HK-2 (cell line): ENCODE data around the gene CORT.
"Not testable (repeated sequence)": the region's sequence is repeated elsewhere in the genome, so short reads cannot be mapped to it uniquely, and the experiment has no call there.

Source experiments
- DNase-seq: peaks from one replicate; pipeline ENCODE4 v3.0.0-alpha.2; 2018; ENCODE audit not compliant: unreplicated experiment

CORT gene

DNA sequence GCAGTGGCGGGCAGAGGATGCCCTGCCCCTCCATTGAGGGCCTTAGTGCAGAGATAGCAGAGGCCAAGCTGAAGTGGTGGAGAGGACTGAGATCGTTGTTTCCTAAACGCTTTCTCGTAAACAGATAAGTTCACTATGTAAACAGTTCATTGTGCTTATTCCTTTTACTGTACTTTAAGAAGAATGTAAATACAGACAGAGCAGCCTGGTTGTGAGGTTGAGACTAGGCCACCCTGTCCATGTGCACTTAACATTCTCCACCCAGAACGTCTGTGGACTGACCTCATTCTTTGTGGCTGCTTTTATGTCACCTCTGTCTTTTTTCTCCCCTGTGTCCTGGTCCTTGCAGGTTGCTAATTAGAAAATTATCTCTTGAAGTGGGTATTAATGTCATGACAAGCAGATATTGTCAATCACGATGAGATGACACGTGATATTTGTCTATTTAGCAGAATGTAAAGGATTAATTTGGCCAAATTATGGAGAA lies 11.1 kb upstream of the CORT start:
- no peak for DNase-seq

DNA sequence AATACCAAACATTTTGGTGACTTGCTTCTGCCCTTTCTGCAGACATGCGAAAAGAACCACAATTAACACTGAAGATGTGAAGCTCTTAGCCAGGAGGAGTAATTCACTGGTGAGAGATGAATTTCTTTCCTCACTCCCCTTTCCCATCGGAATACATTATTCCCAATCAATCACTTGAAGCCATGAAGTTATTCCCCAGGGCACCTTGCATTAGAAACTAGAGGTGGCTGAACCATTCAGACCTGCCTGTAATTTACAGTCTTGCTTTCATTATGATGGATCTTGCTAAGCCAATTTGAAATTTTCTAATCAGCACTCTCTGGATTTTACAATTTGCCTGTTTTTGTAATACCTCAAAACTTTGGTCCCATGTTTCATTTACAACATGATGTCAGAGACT lies 9.5 kb upstream of the CORT start:
- DNase-seq, result no peak

DNA sequence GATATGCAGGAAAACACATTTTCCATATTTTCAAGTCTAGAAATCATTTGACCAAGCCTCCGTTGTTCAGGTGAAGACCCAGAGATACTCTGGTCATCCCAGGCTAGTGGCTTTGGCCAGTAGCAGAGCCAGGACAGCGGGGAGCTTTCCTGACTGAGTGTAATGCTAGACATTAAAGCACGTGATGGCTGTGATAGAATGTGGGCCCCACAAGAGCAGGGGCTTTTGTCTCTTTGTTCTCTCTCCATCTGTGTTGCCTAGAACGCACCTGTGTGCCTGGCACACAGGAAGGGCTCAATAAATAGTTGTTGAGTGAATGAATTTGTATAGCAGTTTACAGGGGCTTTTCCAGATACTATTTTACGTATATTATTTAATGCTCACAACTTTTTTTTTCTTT lies 9.0 kb upstream of the CORT start:
- no peak for DNase-seq

DNA sequence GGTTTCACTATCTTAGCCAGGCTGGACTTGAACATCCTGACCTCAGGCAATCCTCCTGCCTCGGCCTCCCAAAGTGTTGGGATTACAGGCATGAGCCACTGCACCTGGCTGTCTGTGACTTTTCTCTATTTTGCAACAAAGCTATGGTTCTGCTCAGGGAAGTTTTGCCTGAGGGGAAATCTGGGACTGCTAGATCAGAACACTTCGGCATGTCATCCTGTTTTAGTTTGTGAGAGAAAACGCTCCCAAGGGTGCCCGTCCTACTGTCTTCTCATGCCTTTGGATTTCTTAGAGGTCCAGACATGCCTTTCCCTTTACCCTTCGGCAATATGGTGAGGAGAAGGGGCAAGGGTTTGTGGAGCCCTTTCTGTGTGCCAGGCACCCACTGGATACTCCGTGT lies 5.6 kb upstream of the CORT start:
- no peak for DNase-seq

DNA sequence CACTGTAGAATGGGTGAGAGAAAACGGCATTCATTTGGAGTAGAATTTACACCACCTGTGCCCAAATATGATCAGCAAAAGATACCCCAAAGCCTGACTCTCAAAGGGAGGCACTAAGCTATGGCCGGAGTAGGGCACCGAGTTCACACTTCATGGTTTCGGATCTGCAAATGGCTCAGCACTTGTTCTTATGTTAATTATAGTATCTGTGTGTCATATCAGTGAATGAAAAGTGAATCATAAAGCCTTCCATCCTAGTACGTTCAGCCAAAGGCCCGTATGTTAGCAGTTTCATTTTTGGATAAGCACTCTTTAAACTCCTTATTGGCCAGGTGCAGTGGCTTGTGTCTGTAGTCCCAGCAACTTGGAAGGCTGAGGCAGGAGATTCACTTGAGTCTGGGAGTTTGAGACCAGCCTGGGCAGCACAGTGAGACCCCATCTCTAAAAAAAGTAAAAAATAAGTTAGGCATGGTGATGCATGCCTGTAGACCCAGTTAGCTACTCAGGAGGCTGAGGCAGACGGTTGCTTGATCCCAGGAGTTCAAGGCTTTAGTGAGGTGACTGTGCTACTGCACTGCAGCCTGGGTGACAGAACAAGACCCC lies 4.9 kb upstream of the CORT start:
- DNase-seq, result no peak

DNA sequence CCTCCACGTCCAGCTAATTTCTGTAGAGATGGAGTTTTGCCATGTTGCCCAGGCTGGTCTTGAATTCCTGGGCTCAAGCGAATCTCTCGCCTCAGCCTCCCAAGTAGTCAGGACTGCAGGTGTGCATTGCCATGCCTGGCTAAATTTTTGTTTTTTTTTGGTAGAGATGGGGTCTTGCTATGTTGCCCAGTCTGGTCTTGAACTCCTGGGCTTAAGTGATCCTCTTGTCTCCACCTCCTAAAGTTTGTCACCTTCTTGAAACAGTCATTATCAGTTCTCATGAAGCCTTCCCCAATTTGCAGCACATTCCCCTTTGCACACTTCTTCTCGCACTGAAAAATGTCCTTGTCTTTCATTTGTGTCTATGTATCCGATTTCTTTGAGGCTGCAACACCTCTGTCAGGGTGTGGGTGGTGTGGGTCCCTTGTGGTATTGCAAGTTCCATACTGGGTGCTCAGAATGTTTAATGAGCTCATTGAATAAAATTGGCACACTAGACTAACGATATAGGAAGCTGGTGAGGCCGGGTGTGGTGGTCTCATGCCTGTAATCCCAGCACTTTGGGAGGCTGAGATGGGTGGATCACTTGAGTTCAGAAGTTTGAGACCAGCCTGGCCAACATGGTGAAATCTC lies 2.9 kb upstream of the CORT start:
- DNase-seq, result no peak

DNA sequence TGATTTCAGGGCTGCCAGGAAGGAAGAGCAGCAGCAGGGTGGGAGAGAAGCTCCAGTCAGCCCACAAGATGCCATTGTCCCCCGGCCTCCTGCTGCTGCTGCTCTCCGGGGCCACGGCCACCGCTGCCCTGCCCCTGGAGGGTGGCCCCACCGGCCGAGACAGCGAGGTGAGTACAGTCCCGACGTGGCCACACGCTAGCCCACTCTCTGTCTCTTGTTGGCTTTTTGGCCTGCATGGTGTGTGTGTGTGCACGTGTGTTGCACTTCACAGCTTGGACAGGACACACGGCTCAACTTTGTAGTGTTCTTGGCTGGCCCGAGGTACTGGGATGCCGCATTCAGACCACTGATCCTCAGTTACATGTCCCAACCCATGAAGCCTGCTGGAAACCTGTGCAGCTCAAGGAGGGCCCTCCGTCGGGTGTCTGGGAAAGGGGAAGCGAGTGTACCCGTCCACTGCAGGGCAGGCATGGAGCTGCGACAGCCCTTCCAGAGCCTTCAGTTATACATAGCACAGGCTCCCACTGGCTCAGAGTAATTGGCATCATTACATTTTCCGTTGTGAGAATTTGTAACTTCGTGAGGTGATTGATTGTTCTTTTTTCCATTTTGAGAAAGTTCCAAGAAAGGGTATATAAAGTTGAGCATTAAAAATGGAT lies 454 bp downstream of the CORT start:
- DNase-seq, result no peak

DNA sequence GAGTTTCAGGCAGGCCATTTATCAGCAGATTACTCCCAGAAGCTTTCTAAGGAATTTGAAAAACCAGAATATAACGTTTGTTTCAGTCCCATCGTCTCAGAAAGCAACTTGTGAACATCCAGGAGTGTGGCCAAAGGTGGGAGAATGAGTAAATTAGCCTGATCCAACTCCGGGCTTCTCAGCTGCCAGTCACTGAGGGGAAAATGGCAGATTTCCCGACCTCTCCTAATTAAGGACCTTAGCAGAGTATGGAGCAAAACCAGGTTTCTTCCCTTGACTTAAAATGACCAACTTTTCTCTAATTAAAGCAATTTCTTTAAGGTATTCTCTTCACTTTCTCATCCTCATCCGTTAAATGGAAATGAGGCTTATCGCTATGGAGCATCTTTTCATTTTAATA lies 1.0 kb downstream of the CORT start:
- no peak for DNase-seq

DNA sequence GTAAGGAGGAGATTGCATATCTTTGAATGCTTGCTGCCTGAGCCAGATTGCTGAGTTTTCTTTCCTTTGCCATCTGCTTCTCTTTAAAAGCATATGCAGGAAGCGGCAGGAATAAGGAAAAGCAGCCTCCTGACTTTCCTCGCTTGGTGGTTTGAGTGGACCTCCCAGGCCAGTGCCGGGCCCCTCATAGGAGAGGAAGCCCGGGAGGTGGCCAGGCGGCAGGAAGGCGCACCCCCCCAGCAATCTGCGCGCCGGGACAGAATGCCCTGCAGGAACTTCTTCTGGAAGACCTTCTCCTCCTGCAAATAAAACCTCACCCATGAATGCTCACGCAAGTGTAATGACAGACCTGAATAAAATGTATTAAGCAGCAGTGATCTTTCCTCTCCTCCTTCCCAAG lies 1.5 kb downstream of the CORT start:
- no peak for DNase-seq

DNA sequence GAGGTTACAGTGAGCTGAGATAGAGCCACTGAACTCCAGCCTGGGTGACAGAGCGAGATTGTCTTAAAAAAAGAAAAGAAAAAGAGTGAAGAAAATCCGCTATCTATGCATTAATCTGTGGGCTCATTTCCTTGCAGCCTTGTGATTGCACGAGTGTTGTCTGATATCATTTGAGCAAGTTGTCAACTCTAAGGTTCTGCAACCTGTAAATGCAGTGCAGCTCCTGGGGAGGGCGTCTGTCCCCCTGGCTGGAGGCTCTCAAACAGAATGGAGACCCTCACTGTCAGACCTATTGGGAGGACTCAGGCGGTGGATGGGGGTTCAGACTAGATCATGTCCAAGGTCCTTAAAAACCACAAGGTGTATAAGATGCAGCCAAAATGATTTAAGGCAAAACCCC lies 6.2 kb downstream of the CORT start:
- no peak for DNase-seq

DNA sequence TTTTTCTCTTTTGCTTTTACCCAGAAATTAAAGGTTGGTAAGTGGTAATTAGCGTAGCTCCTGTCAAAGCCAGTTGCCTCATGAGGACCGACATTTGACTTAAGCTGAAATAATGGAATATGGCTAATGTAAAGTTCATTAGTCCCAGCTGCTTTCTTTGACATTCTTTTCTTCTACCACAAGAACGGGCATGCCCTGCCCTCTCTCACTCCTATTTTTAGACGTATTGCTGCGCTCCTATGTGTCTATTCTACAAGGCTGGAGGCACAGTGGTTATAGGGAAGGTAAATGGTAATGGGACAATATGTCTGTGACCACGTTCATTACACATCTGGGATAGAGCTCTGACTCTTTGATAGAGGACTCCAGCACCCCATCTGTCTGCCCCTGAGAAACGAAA lies 6.8 kb downstream of the CORT start:
- DNase-seq, result no peak

DNA sequence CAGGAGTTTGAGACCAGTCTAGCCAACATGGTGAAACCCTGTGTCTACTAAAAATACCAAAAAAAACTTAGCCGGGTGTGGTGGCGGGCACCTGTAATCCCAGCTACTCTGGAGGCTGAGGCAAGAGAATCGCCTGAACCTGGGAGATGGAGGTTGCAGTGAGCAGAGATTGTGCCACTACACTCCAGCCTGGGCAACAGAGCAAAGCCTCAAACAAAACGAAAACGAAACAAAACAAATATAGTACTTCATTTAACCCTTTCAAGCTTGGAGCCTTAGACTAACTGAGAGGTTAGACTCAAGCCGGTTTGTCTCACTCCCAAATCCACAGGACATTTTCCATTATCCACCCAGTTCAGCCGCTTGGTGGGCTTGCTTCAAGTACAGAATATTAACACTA lies 7.6 kb downstream of the CORT start:
- not testable (repeated sequence) for DNase-seq

DNA sequence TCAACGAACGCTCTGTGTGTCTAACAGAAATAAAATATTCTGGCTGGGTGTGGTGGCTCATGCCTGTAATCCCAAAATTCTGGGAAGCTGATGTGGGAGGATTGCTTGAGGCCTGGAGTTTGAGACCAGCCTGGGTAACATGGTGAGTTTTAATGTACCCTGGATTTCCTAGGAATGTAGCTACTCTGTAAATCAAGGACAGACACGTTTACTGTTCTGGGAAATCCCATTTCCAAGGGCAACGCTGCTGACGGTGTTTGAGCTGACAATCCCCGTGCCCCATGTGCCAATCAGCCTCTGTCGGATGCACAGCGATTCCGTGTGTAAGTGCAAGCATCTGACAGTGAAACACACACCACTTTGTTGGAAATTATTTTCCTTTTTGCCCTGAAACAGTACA lies 8.0 kb downstream of the CORT start:
- DNase-seq, result no peak

DNA sequence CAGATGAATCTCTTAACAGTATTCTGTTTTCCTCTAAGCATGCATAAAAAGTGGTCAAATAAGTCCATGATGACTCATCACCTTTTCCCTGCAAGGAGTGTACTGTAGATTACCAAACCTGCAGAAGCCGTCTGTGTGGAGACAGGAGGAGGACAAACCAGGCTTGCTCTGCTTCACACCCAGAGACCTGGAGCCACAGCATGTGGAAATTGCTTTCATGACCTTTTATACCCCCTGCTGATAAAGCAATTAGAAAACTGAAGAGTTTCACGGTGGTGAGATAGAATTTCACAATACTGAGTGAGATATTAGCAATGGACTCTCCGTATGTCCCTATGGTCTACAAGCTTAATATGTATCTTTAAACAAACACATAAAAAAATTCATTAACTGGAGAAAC lies 9.4 kb downstream of the CORT start:
- DNase-seq, result peak; percentile 31

DNA sequence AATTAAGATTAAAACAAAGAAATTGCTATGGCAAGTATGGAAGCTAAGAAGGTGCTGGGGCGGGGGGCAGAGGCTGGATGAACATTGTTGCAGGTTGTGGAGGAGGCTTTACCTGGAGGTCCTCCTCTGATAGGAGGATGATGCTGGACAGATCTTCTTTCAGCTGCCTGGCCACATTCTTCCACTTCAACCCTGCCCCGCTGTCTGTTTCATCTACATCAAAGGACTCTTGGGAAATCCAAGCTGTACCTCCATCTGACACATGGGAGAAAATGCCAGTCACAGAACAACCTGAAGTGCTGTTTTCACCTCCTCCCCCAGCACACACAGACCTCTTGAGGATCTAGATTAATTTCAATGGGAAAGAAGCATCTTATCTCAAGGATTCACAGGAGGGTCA lies 17.2 kb downstream of the CORT start:
- no peak for DNase-seq

DNA sequence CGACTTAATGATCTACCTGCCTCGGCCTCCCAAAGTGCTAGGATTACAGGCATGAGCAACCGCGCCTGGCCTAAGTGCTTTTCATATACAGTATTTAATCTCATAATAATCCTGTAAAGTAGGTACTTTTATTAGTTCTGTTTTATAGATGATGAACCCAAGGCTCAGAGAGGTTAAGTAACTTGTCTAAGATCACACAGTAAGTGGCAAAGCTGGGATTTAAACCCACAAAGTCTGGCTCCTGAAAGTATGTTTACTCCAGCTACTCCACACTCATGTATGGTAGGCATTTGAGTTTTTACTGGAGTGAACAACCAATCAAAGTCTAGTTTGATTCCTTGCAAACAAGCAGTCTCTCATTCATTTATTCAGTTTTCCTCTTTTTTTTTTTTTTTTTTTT lies 20.2 kb downstream of the CORT start:
- DNase-seq, result no peak

DNA sequence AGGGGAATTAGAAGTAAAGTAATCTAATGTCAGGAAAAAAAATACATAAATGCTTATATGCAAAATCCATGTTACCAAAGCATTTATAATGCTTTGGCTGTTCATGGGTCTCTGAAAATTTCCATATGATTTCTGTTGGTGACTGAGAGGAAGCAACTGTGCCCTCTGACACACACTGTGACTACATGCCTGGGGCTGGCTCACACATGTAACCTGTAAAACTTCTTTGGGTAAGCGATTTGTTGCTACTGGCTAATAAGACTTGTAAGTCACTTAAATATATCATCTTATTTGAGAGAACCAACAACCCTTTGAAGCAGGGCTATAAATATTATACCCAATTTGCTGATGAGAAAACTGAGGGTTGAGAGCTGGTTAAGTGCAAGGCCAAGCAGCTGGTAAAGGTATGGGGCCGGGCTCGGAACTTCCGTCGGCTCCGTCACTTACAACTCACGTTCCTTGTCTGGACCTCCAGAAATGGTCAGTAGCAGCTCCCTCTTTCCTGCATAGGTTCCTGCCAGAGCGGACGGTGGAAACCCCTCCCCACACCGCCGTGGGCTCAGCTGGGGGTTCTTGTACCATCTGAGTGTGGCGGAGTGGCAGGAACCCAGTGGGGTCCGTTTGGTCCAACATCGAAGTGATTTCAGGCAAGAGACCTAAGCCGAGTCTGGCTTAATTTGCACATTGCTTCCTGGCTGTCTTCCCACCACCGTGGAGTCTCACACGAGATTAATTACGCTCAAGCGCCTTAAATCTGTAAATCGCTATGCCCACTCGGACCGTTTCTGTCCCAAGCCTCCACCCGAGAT lies 21.8 kb downstream of the CORT start:
- no peak for DNase-seq

DNA sequence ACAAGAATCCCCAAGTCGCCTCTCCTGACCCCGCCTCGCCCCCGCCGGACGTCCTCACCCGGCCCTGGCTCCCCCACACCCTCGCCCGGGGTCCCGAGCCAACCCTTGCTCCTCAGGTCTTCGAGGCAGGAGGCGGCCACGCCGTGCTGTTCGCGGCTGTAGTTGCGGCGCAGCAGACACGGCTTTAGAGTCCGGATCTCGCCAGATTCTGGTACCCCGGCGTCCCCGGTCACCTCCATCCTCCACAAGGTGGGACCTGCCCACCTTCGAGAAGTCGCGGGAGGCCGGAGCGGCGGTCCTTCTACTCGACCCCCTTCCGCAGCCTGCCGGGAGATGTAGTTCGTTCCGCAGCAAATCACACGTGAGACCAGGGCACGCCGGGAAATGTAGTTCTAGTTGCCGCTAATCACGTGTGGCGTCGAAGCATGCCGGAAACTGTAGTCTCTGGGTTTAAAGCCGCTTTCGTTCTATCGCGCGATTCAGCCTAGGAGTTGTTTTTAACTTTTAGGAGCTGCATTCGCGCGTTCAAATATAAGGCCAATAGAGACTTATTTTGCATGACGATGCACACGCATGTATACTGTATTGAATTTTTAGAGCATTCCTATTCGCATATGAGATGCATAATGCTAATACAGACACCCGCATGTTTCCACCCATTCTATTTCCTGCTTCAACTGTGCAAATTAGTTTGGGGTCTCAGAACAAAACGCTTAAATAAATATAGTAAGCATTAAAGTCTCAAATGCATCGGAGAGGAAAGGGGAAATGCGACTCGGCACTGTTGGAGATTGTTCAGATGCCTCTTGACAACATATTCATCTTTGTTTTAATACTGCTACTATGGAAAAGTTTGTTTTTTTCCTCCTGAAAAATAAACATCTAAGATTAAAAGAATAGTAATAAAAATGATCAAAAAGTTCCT lies 22.7 kb downstream of the CORT start, which contains the start of gene DFFA:
Gene DFFA, minus strand, starts transcription at position 310 of the 925 bp plus-strand sequence. Its CDS starts 71 bp downstream, at position 239.
- DNase-seq, result peak; percentile 95

DNA sequence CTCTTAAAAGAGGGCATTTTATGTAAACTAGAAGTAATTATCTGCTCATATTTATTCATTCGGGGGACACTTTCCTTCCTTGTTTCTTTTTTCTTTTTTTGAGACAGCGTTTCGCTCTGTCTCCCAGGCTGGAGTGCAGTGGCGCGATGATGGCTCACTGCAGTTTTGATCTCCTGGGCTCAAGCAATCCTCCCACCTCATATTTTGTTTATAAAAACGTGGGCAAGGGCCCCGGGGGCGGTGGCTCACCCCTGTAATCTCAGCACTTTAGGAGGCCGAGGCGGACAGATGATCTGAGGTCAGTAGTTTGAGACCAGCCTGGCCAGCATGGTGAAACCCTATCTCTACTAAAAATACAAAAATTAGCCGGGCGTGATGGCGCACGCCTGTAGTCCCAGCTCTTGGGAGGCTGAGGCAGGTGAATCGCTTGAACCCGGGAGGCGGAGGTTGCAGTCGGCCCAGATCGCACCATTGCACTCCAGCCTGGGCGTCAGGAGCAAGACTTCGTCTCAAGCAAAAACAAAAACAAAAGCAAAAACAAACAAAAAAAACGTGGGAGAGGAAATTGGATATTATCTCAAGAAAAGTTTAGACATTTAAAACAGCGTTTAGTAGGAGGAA lies 23.4 kb downstream of the CORT start:
- no peak for DNase-seq

DNA sequence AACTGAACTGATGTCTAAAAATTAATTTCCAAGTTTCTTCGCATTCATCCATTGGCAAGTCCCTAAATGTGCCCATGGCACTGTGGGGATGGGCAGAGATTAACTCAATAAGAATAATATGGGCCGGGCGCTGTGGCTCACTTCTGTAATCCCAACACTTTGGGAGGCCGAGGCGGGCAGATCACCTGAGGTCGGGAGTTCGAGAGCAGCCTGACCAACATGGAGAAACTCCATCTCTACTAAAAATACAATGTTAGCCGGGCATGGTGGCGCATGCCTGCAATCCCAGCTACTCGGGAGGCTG lies 24.4 kb downstream of the CORT start:
- not testable (repeated sequence) for DNase-seq
